DMS 273 treated with DMSO at 0.1 percent for 48 hours (cell line): ENCODE results near the gene ZNF276.
"Not testable (repeated sequence)": the region's sequence is repeated elsewhere in the genome, so short reads cannot be mapped to it uniquely, and the experiment has no call there.

Source experiments
- DNase-seq: peaks from one replicate; lab custom pipeline; 2025; lab: John Stamatoyannopoulos, UW

ZNF276 gene

DNA sequence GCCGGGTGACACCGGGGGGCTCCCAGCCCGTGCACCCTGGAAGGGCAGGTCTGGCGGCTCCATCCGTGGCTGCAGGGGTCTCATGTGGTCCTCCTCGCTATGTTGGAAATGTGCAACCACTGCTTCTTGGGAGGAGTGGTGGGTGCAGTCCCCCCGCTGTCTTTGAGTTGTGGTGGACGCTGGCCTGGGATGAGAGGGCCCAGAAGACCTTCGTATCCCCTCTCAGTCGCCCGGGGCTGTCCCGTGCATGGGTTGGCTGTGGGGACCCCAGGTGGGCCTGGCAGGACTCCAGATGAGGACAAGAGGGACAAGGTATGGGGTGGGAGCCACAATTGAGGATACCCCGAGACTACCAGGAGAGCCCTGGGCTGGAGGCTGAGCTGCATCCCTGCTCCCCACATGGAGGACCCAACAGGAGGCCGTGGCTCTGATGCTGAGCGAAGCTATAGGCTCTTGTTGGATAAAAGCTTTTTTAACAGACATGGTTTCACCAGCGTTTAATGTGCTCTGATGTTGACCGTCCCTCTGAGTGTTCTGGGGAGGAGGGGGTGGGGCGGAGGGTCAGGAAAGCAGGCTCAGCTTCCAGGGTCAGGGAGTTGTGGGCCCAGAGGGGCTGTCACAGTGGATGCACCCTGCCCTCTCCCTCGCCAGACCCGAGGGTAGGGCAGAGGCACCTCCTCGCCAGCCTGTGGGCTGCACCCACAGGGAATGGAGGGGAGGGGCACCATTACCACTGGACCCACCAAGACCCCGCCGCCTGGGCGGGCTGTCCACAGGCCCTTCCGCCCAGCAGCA is 25.3 kb upstream of the ZNF276 start:
- DNase-seq = no peak

DNA sequence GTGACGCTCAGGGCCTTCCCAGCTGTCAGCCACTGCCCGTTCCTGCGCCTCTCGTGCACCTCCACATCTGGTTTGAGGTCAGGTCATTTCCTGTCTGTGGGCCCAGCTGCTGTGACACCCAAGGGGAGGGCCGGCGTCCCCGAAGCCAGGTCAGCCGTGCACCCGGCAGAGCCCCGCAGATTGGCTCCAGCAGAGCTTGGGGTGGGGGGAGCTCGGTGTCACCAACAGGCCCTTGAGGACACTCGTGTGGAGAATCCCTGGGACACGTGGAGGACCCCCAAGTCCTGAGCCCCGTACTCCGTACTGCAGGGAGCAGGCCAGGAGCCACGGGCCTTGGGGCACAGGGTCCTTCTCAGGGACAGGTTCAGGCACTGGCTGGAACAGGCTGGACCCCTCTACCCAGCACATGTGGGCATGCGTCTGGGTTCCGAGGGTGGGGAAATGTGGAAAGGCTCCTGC is 24.6 kb upstream of the ZNF276 start:
- DNase-seq = no peak

- no peak for DNase-seq
These were observed 24.1 kb upstream of the ZNF276 start for GRCh38 chr16:89697161-89697615.

DNA sequence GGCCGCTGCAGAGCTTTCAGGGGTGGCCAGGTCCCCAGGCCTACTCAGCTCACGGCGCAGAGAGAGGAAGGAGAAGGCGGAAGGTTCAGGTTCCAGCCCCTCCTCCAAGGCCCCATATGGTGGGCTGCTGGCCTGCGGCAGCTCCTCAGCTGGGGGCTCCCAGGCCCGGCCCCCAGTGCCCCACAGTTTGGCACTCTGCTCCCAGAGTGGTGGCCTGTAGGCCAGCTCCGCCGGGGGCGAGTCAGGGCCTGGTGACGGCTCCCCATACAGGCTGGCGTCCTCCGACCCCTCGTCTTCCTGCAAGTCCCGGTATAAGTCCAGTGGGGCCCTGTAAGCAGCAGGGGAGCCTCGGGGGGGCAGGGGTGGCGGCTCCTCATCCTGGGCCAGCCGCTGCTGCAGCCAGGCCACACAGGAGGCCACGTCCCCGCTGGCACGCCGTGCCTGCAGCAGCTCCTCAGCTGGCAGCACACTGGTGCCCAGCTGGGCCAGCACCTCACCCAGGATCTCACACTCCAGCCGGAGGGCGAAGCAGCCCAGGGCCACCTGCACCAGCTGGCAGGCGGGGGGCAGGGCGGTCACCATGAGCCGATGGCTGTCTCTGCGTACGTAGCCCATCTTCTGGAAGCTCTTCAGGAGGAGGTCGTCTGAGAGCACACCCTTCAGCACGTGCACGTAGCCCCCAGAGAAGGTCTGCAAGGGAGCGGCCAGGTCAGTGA is 23.6 kb upstream of the ZNF276 start:
- DNase-seq = no peak

- DNase-seq = not testable (repeated sequence)
These were observed 22.6 kb upstream of the ZNF276 start for GRCh38 chr16:89698717-89699116.

- DNase-seq = not testable (repeated sequence)
These were observed 21.7 kb upstream of the ZNF276 start for GRCh38 chr16:89699629-89700099.

DNA sequence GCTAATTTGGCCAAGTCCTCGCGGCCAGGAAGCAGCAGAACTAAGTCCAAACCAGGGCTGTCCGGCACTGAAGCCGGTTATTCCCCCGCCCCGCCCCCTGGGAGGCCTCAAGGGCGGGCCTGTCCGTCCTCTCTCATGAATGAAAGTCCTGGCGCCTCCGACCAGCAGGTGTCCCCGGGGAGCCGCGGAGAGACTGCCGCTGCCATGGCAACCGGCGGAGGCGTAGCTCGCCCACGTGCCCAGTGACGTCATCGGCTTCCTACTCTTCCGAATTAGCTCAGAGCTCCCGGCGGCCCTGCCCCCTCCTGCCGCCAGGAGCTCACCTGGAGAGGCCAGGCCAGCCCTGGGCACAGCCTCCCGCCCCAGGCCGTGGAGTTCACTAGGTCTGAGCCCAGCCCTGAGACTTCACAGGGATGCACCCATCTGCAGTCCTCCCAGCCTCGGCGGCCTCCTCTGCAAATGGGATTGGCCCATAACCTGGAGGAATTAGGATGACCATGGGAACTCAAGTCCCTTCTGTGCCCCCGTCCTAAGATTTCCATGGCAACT is 21.2 kb upstream of the ZNF276 start:
- peak; percentile 93 for DNase-seq

DNA sequence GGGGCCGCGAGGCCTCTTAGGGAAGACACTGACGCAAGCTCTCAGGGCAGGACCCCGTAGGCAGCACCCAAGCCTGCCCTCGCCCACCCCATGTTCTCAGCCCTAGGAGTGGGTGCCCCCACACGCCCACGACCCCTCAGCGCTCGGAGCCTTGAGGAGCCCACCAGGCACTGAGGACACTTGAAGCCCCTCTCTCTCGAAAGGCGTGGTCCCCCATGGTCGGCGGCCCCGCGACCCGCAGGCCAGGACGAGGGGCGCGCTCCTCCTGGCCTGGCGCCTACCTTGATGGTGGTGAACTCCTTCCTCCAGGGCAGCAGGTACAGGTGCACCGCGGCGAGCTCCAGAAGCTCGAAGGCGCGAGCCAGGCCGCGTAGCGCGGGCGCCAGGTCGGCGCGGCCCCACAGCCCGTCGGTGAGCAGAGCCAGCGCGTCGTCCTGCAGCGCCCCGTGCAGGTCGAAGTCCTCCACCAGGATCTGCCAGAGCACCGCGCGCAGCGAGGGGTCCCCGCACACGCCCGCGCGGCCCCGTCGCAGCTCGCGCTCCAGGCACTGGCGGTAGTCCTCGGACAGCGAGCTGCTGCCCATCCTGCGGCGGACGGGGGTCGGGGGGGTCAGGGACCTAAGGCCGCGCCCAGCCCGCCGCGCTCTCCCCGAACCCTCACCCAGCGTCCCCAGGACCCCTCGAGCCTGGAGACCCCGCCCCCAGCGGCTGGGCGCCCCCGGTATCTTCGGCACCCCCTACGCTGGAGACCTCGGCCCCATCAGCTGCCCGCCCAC is 20.5 kb upstream of the ZNF276 start:
- DNase-seq = no peak

DNA sequence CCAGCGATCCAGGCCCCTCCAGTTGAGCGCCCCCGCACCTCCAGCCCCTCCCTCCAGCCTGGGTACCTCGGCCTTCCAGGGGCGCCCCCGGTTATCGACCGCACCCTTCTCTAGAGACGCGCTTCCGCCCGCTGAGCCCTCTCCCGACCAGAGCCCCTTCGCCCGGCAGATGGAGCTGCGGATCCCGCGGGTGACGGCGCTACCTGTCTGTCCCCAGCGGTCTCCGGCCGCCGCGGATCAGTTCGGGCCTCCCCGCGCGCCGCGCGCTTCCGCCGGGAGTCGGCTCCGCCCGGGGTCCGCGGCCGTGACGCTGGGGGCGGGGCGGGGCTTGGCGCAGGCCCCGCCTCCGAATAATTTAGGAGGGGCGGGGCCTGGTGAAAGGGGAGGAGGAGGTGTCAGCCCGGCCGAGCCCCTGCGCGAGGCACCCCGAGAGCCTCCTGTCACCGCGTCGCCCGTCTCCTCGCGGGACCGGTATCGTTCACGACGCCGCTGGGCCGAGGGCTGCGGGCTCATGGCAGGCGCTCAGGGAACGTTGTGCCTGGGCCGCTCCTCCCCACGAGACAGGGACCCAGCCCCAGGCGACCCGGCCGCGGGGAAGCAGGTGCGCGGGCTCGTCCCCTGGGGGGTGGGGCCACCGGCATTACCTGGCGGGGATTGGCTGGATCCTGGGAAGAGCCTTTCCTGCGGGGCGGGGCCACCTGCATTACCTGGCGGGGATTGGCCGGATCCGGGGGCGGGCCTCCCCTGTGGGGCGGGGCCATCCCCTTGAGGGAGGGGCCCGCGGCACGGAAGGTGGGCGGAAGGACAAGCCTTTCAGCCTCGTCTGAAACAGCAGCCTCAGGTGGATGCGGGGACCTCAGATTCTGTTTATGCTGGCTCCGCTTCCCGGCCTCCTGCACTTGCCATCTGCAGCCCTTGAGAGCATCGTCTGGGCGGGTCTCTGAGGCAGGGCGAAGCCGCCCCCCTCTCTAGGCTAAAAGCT is 19.6 kb upstream of the ZNF276 start, which contains the start of gene SPATA2L:
Gene SPATA2L (minus strand): TSS at position 281 of the 982 bp plus-strand sequence. CDS start 473 bp downstream, outside the sequence.
- peak; percentile 76 for DNase-seq

GRCh38 chr16:89704281-89704680 is 17.1 kb upstream of the ZNF276 start:
- DNase-seq = no peak

- no peak for DNase-seq
These were observed 16.3 kb upstream of the ZNF276 start for GRCh38 chr16:89705006-89705405.

GRCh38 chr16:89706518-89707260 is 14.6 kb upstream of the ZNF276 start:
- no peak for DNase-seq

DNA sequence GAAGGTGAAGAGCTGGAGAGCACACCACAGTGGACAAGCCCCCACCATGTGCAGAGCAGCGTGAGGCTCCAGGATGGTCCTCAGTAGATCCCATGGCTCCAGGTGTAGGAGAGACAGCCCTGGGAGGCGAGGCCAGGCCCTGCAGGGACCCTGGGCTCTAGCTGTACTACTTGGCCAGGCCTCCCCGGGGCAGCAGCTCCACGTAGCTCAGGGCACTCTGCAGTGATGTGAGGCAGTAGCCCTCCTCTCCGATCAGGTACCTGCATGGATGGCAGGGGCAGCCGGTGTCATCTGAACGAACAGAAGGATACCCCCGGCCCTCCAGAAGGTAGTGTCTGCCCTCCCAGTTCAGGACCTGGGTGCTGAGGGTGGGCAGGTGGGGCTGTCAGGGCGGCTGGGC is 13.6 kb upstream of the ZNF276 start:
- no peak for DNase-seq

DNA sequence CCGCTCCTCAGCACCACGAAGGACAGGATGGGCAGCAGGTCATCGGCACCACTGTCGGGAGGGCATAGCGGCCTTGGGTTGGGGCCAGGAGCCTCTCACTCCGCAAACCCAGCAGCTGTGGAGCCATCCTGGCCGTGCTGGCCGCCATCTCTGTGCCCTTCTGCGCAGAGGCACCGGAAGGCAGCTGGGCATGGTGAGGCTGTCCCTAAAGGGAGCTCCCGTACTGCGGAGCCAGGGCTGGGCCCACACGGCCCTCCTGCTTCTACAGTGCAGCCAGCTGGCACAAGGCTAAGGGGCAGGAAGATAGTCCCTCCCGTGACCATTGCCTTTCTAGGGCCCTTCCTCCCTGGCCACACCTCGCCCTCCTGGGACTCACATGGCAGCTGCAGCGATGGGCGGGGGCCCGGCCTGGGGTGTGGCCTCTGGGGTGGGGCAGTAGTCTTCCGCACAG is 12.8 kb upstream of the ZNF276 start:
- DNase-seq = no peak

- no peak for DNase-seq
These were observed 12.2 kb upstream of the ZNF276 start for GRCh38 chr16:89709166-89709565.

GRCh38 chr16:89709716-89710432 is 11.5 kb upstream of the ZNF276 start:
- no peak for DNase-seq

DNA sequence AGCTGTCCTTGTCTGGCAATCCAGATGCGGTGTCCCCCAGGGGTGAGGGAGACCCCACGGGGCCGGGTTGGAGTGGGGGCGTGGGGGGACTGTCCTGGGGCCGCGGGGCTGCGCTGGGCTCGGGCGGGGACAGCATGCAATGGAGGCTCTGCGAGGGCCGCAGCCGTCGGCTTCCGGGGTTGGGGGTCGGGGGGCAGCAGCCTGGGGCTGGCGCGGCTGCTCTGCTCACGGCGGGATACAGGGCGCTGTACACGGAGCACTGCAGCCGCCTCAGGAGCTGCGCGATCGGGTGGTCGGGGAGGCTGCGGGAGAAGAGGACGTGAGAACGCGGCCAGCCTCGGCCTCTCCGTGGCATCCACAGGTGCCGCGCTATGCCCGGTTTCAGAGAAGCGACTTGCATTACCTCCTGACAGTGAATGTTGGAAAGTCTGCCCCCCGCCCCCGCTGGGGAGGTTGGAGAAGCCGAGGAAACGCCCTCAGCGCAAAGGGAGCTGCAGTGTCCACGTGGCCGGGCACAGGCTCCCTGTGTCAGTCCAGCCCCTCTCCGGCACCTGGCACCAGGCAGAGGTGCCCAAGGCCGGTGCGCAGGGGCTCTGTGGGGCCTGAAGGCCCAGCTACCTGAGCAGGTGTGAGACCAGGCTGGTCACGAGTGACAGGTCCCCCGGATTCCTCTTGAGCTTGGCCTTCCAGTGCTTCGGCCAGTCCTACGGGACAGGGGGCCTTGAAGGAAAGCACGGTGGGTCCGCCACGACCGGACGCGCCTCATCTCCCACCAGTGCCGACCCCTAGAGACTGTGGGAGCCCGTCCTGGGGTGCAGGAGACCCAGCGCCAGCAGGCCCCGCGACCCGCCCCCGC is 10.4 kb upstream of the ZNF276 start:
- DNase-seq = no peak

- DNase-seq = no peak
These were observed 9.6 kb upstream of the ZNF276 start for GRCh38 chr16:89711601-89712273.
